HG03521 (cell line): Measurements from ENCODE around the gene SEC22A.

Experiments used
- ATAC-seq: cut with Tn5 transposase; IDR thresholded peaks from one replicate; pipeline ENCODE4 v1.9.1; 2021; ENCODE audit warnings: mild to moderate bottlenecking, moderate library complexity; ENCODE audit not compliant: unreplicated experiment

SEC22A gene

DNA sequence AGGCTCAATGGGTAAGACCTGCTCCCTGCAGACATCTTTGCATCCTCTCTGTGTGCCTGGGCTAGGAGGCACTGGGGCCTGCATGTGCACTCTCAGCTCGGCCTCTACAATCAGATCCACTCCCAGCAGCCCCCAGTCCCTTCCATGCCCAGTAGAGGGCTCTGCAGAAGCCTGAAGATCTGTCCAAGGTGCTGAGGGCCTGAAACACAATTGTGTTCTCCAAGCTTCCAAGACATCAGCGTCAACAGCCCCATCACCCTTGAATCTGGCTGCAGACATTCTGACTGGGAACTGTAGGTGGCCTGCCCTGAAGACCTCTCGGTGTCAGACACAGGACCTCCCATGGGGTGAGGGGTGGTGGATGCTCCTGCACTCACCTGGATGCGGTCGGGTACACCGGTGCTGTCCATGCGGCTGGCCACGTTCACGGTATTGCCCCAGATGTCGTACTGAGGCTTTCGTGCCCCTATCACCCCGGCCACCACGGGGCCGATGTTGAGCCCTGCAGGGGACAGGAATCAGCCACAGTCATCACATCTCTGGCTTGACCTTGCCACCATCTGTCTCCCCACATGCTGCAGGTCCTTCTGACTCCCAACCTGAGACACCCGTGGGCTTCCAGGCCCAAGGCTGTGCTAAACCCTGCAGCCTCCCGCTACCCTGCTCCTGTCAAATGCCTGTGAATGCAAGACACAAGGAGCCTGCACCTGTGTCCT, 84.7 kb downstream of the SEC22A start:
- no peak for ATAC-seq

DNA sequence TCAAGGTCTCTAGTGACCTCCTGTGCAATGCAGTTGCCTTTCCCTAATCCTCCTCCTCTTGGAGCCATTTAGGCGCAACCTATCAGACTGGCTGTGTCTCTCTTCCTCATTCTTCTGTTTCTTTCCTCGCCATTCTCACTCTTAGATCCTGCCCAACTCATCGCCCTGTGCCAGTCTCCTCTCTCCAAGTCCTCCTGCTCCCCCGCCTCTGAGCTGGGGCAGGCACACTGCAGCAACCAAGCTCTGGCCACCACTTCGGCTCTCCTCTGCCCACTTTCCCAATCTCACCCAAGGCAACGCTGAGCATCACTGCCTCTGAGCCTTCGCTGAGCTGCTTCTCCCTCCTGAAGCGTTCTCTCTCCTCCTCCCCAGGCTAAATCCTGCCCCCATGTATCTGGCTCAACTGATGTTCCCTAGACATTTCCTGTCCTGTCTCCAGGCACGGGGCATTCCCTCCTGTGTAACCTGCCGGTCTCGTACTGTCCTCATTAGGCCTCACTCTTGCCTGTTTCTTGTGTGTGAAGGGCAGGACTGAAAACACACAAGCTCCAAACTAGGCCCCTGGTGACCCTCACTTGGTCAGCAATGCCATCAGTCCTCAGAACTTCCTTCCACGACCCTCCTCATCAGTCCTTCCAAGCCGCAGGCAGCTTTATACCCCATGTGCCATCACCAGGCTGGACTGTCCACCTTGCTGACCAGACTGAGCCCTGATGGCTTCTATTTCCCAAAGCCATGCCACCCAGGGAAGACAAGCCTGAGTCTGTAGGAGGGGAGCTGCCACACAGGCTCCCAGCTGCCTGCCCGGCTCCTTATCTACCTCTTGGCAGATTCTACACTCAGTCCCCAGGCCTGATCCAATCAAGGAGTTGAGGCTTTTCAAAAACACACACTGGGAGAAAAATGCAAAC, 85.6 kb downstream of the SEC22A start:
- ATAC-seq: no peak

- ATAC-seq: no peak
Measured at GRCh38 chr3:123287962-123288302, 86.2 kb downstream of the SEC22A start.

DNA sequence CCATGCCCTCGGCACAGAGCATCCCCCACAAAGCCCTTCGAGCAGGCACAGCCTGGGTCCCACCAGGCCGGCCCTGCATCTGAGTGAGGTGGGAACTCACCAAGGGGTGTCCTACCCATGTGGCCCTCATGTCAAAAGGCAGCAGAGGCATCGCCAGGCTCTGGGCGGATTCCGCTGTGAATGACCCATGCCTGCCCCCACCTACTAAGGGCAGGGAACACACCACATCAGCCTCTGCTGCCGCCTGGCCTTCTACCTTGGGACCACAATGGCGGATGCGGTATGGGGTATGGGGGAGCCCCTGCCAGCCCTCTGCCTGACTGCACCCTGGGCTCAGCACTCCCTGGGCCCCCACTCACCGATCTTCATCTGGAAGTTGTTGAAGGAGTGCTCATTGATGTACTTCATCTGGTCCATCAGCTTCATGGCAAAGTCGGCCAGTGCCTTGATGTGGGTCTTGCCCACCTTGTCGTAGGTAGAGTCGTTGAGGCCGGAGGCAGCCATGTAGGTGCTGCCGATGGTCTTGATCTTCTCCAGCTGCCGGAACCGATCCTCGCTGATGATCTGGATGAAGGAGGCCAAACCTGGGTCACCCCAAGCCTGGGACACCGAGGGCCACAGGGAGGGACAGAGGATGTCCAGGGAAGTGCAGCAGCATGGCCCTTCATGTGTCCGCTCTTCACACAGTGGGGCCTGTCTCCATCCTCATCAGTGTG, 87.8 kb downstream of the SEC22A start:
- no peak for ATAC-seq

DNA sequence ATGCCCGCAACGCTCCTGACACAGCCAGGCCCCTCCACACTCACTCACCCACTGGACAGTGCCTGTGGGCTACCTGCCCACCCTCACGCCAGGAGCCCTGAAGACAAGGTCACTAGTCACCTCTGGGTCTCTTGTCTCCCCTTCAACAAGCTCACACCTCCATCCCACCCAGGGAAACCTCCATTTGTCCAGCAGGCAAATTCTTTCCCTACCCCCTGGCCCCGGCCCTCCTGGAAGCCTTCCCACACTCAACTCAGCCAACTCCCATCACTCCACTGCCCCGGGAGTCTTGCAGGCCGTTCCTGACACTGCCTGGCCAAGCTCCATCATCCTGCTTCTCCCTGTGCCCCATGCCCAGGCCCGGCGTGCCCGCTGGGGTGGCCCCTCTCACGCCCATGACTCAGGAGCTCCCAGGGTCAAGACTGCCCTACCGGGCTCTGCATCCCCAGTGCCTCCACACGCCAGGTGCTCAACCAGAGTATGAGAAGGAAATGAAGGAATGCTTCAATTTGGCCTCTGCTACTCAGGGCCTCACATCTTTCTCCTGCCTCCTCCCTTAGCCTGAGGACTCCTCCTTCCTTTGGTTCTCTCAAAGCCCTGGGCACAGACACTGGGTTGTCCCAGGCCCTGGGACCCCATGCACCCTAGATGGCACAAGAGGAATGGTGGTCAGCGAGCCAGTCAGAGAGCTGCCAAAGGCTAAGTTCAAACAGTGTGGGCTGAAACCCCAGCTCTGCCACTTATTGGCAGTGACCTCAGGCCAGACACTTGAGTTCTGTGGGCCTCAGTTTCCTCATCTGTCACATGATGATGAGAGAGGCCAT, 88.6 kb downstream of the SEC22A start:
- ATAC-seq: no peak

DNA sequence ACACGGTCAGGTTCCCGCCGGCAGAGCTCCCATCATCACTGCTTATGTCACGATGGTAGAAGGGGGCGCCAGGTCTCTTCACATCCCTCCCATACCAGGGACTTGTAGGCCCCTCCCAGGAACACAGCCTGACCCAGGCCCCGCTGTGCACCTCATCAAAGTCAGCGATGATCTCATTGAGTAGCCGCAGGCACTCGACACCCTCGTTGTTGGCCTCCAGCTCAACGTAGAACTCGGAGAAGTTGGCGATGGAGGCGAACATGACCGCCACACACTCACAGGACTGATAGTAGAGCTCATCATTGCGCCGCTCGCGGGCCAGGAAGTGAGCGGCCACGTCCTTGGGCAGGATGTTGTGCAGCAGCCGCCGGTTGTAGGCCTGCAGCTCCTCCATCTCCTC, 89.2 kb downstream of the SEC22A start:
- no peak for ATAC-seq

- no peak for ATAC-seq
Measured at GRCh38 chr3:123291404-123291803, 89.7 kb downstream of the SEC22A start.

GRCh38 chr3:123292321-123293310, 90.9 kb downstream of the SEC22A start:
- no peak for ATAC-seq

- no peak for ATAC-seq
Measured at GRCh38 chr3:123294296-123294938, 92.7 kb downstream of the SEC22A start.

- ATAC-seq: no peak
Measured at GRCh38 chr3:123295171-123295900, 93.6 kb downstream of the SEC22A start.

GRCh38 chr3:123295901-123296250, 94.1 kb downstream of the SEC22A start:
- ATAC-seq: no peak

GRCh38 chr3:123296261-123296660, 94.5 kb downstream of the SEC22A start:
- ATAC-seq: no peak

DNA sequence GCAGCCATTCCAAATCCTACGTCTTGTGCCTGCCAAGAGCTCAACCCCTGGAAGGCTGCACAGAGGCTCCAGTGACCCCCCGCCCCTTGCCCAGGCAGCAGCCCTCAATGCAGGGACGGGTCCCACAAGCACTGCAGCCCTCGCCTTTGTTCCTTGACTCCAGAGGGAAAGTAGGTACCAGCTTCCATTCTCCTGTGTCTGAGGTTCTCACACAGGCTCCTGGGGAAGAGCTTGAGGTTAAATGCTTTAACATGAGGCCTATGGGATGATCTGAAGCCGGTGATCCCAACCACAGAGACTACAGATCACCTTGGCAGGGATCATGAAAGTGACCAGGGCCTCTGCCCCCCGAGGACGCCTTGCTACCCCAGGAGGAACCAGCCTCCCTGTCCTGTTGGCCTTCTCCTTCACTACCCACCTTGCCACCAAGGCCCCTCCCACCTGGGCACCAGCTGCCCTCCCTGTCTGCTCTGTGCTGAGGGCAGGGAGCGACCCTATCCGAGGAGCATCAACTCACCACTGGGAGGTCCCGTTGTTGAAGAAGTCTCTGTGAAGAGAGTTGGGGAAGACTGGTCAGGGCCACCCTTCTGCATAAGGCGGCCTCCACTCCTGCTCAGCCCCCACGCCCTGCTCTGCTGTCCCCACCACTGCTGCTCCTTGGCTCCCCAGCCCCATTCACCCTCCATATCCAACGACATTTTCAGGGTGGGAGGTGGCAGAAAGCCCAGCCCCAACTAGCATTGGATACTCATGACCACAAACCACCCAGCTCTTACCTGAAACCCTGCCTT, 95.3 kb downstream of the SEC22A start:
- ATAC-seq: no peak

GRCh38 chr3:123297627-123297899, 95.8 kb downstream of the SEC22A start:
- ATAC-seq: no peak

- no peak for ATAC-seq
Measured at GRCh38 chr3:123298903-123299302, 97.2 kb downstream of the SEC22A start.

DNA sequence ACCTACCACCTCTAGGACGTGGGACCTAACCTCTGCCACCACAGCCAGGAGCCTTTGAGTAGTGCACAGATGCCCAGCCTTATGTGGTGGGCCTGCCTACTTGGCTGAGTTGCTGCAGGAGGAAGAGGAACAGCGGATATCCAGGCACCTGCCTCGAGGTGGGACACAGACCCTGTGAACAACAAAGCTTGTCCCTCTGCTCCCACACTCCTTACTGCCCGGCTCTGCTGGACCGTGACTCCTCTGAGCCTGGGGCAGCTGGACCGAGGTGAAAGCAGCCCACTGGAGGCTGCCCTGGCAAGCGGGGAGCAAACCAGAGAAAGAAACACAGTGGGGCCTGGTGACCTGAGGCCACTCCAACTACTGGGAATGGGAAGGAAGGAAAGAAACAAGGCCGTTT, 97.8 kb downstream of the SEC22A start:
- ATAC-seq: no peak

DNA sequence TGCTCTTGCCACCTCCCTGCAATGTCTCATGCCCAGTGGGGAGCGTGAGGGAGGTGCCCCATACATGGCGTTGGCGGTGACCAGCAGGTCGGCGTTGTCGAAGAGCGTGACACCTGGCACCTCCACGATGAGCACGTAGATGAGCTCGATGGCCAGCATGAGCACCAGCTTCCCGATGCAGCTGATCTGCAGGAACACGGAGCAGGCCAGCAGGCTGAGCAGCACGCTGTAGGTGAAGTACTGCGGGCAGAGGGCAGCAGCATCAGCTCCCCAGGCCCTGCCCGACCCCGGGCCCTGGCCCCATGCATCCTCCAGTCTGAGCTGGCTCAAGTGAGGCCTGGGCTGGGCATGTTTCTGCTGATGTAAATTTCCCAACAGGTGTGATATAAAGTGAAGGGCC, 98.3 kb downstream of the SEC22A start:
- ATAC-seq: no peak

GRCh38 chr3:123300583-123300982, 98.8 kb downstream of the SEC22A start:
- no peak for ATAC-seq
